H9 (cell line): Measurements from ENCODE around the gene SIPA1. TPM values are rescaled to one million over a fixed set of nuclear protein-coding genes. Genes with fewer than 3 reads are reported as not detected.

ENCODE experiments used
- DNase-seq: peaks from one replicate; pipeline ENCODE4 v3.0.0-alpha.2; 2017
- H2AFZ ChIP-seq: one replicate; pipeline ENCODE4 v1.6.1; 2013; ENCODE audit warnings: mild to moderate bottlenecking, low read length, control low read depth, moderate library complexity
- H2AK5ac ChIP-seq: 2 replicates; pipeline ENCODE4 v1.6.1; 2013; ENCODE audit warnings: low read length, control low read depth, mixed read lengths; ENCODE audit not compliant: insufficient read length
- H2BK120ac ChIP-seq: one replicate; pipeline ENCODE4 v1.6.1; 2013; ENCODE audit warnings: low read depth, mild to moderate bottlenecking, low read length, control low read depth, inconsistent platforms; ENCODE audit not compliant: poor library complexity, severe bottlenecking
- H2BK12ac ChIP-seq: 2 replicates; pipeline ENCODE4 v1.6.1; 2013; ENCODE audit warnings: low read length, control low read depth, mixed read lengths, low read depth; ENCODE audit not compliant: insufficient read length
- H2BK15ac ChIP-seq: 2 replicates; pipeline ENCODE4 v1.6.1; 2013; ENCODE audit warnings: low read depth, low read length, control low read depth
- H2BK20ac ChIP-seq: one replicate; pipeline ENCODE4 v1.6.1; 2013; ENCODE audit warnings: low read depth, mild to moderate bottlenecking, low read length, control low read depth, inconsistent platforms; ENCODE audit not compliant: poor library complexity, severe bottlenecking
- H2BK5ac ChIP-seq: 2 replicates; pipeline ENCODE4 v1.6.1; 2013; ENCODE audit warnings: low read length, control low read depth, mixed read lengths; ENCODE audit not compliant: insufficient read length
- H3K14ac ChIP-seq: 2 replicates; pipeline ENCODE4 v1.6.1; 2013; ENCODE audit warnings: low read length, control low read depth; ENCODE audit not compliant: insufficient read depth
- H3K18ac ChIP-seq: 2 replicates; pipeline ENCODE4 v1.6.1; 2013; ENCODE audit warnings: low read depth, mild to moderate bottlenecking, mixed read lengths, low read length, control low read depth; ENCODE audit not compliant: insufficient read length
- H3K23ac ChIP-seq: 2 replicates; pipeline ENCODE4 v1.6.1; 2013; ENCODE audit warnings: low read length, control low read depth, mixed read lengths, low read depth; ENCODE audit not compliant: insufficient read length
- H3K23me2 ChIP-seq: 2 replicates; pipeline ENCODE4 v1.6.1; 2013; ENCODE audit warnings: low read depth, mild to moderate bottlenecking, mixed read lengths, low read length, control low read depth; ENCODE audit not compliant: insufficient read length, poor library complexity, severe bottlenecking
- H3K27ac ChIP-seq: 2 replicates; pipeline ENCODE4 v1.5.1; 2013; ENCODE audit warnings: low read length, control low read depth, mixed read lengths, low read depth; ENCODE audit not compliant: insufficient read length
- H3K27me3 ChIP-seq: 2 replicates; pipeline ENCODE4 v1.6.1; 2013; ENCODE audit warnings: low read length, control low read depth, inconsistent platforms; ENCODE audit not compliant: insufficient read depth
- H3K4ac ChIP-seq: 2 replicates; pipeline ENCODE4 v1.6.1; 2013; ENCODE audit warnings: low read depth, mild to moderate bottlenecking, control low read depth, inconsistent platforms, low read length, moderate library complexity
- H3K4me1 ChIP-seq: 2 replicates; pipeline ENCODE4 v1.6.1; 2013; ENCODE audit warnings: low read length, control low read depth, inconsistent platforms; ENCODE audit not compliant: insufficient read depth
- H3K4me2 ChIP-seq: 2 replicates; pipeline ENCODE4 v1.6.1; 2013; ENCODE audit warnings: low read length, control low read depth, mixed read lengths; ENCODE audit not compliant: insufficient read length, insufficient read depth
- H3K56ac ChIP-seq: 2 replicates; pipeline ENCODE4 v1.6.1; 2013; ENCODE audit warnings: low read depth, mild to moderate bottlenecking, mixed read lengths, low read length, control low read depth; ENCODE audit not compliant: insufficient read length
- H3K79me1 ChIP-seq: 2 replicates; pipeline ENCODE4 v1.6.1; 2013; ENCODE audit warnings: low read depth, mild to moderate bottlenecking, moderate library complexity, low read length, control low read depth, inconsistent platforms; ENCODE audit not compliant: insufficient read depth, poor library complexity, severe bottlenecking
- H3K79me2 ChIP-seq: 2 replicates; pipeline ENCODE4 v1.6.1; 2013; ENCODE audit warnings: low read length, control low read depth, inconsistent platforms; ENCODE audit not compliant: insufficient read depth
- H3K9ac ChIP-seq: 2 replicates; pipeline ENCODE4 v1.6.1; 2013; ENCODE audit warnings: low read length, control low read depth, mixed read lengths; ENCODE audit not compliant: insufficient read length; ENCODE audit errors: extremely low read depth
- H3K9me3 ChIP-seq: one replicate; pipeline ENCODE4 v1.6.1; 2013; ENCODE audit warnings: low read depth, low read length, inconsistent platforms; ENCODE audit not compliant: control insufficient read depth
- H3T11ph ChIP-seq: one replicate; pipeline ENCODE4 v1.6.1; 2013; ENCODE audit warnings: mild to moderate bottlenecking, low read length, control low read depth, inconsistent platforms
- H4K20me1 ChIP-seq: one replicate; pipeline ENCODE4 v1.6.1; 2013; ENCODE audit not compliant: control insufficient read depth, insufficient read length, insufficient read depth
- H4K5ac ChIP-seq: 2 replicates; pipeline ENCODE4 v1.6.1; 2013; ENCODE audit warnings: low read depth, mild to moderate bottlenecking, mixed read lengths, low read length, control low read depth; ENCODE audit not compliant: insufficient read length
- H4K8ac ChIP-seq: replicated peaks from 2 replicates; pipeline ENCODE4 v1.6.1; 2013; ENCODE audit warnings: low read length, control low read depth, mixed read lengths, low read depth; ENCODE audit not compliant: insufficient read length
- H4K91ac ChIP-seq: 2 replicates; pipeline ENCODE4 v1.6.1; 2013; ENCODE audit warnings: low read depth, mild to moderate bottlenecking, moderate library complexity, mixed read lengths, low read length, control low read depth; ENCODE audit not compliant: insufficient read length
- H3K27ac Mint-ChIP-seq, 3 experiments: 2 replicates in 2 of 3; 3 replicates in 1 of 3; pipeline ENCODE4 v1.8.0; 2020 to 2021; ENCODE audit warnings: mixed read lengths in 3 of 3, mild to moderate bottlenecking in 1 of 3, moderate library complexity in 1 of 3
- H3K27me3 Mint-ChIP-seq: 2 replicates; pipeline ENCODE4 v1.8.0; 2021; ENCODE audit warnings: low read depth, mild to moderate bottlenecking, moderate library complexity, mixed read lengths
- H3K36me3 Mint-ChIP-seq, 3 experiments: 2 replicates in 2 of 3; 3 replicates in 1 of 3; pipeline ENCODE4 v1.8.0; 2020 to 2021; ENCODE audit warnings: low read depth in 3 of 3, mixed read lengths in 3 of 3; ENCODE audit not compliant: insufficient read depth in 1 of 3
- H3K4me1 Mint-ChIP-seq, 2 experiments: 2 replicates each; pipeline ENCODE4 v1.8.0; 2020; ENCODE audit warnings: mixed read lengths in 2 of 2
- H3K4me3 Mint-ChIP-seq, 2 experiments: 2 replicates in 1 of 2; 3 replicates in 1 of 2; pipeline ENCODE4 v1.8.0; 2020 to 2021; ENCODE audit warnings: mild to moderate bottlenecking in 2 of 2, mixed read lengths in 2 of 2, moderate library complexity in 1 of 2
- H3K9me3 Mint-ChIP-seq, 2 experiments: 2 replicates in 1 of 2; 3 replicates in 1 of 2; pipeline ENCODE4 v1.8.0; 2020; ENCODE audit warnings: mild to moderate bottlenecking in 2 of 2, mixed read lengths in 2 of 2, moderate library complexity in 1 of 2
- WGBS: extraction: QIAGEN DNeasy Blood & Tissue Kit; methylation state at CpG from one replicate; pipeline ENCODE4 v1.1.7; 2013; ENCODE audit warnings: missing lambda C conversion rate, low lambda C conversion rate, mixed read lengths; ENCODE audit not compliant: insufficient read length; ENCODE audit errors: extremely low coverage; 5-methylcytosine and 5-hydroxymethylcytosine counted together
- total RNA-seq: library from RNA; stranded (reverse); gene quantifications from 2 replicates; pipeline ENCODE4 v1.2.1, GENCODE V29; 2021
- TF ChIP-seq, protein P1 (sequence below): fragments of 200-600 bp; sonication (generic); conservative IDR thresholded peaks from 3 replicates; pipeline ENCODE4 v1.8.0; 2021; ENCODE audit warnings: antibody characterized with exemption, mild to moderate bottlenecking

SIPA1 gene
- total RNA-seq, 1 experiment from 2014 or later = 32.0 TPM

DNA sequence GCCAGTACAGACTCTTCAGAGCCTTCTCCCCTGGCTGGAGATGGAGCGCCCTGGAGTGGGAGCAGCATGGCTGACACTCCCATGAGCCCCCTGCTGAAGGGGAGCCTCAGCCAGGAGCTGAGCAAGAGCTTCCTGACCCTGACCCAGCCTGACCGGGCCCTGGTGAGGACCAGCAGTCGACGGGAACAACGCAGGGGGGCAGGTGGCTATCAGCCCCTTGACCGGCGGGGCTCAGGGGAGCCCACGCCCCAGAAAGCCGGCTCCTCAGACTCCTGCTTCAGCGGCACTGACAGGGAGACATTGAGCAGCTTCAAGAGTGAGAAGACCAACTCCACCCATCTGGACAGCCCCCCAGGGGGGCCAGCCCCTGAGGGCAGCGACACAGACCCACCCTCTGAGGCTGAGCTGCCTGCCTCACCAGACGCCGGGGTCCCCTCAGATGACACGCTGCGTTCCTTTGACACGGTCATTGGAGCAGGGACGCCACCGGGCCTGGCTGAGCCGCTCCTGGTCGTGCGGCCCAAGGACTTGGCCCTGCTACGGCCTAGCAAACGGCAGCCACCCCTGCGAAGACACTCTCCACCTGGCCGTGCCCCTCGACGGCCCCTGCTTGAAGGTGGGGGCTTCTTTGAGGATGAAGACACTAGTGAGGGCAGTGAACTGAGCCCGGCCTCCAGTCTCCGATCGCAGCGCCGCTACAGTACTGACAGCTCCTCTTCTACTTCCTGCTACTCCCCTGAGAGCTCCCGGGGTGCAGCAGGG lies 19.7 kb upstream of the SIPA1 start:
- H4K20me1 ChIP-seq = no peaks in the 10 kb centered on the region
- H3K4ac ChIP-seq = no peak overlapping the region
- H3K23me2 ChIP-seq = peaks cover 18% of the 10 kb centered on the region
- DNase-seq = no peak
- H3K27ac ChIP-seq = no peak overlapping the region
- Mint-ChIP-seq H3K27me3 (peaks cover 3% of the 10 kb centered on the region), H3K9me3 (no peaks in the 10 kb centered on the region), H3K4me3 (peak overlapping the region in 1 of 2 experiments; percentile 92; a peak in 1 of 5 replicates), H3K27ac (peak overlapping the region in 1 of 3 experiments; percentile 62; a peak in 1 of 7 replicates), H3K36me3 (peaks cover 18 to 52% (median 49%) of the 10 kb centered on the region in 3 experiments; a peak in 6 of 7 replicates), H3K4me1 (peaks cover 9 to 10% of the 10 kb centered on the region in 2 experiments)
- H4K8ac ChIP-seq = no peak overlapping the region
- no peak overlapping the region for H2BK15ac ChIP-seq
- no CpG with 5 or more reads among the region's 33 CpGs for WGBS
- no peak overlapping the region for H3K56ac ChIP-seq
- no peak overlapping the region for H2AFZ ChIP-seq
- H3K4me2 ChIP-seq = no peak overlapping the region
- no peak overlapping the region for H3K14ac ChIP-seq
- no peaks in the 10 kb centered on the region for H3K27me3 ChIP-seq
- no peak overlapping the region for H2BK120ac ChIP-seq
- peaks cover under 1% of the 10 kb centered on the region for H3K79me1 ChIP-seq
- H2BK5ac ChIP-seq = no peak overlapping the region
- no peak overlapping the region for H2BK12ac ChIP-seq
- no peak overlapping the region for H2BK20ac ChIP-seq
- H3K23ac ChIP-seq = no peak overlapping the region
- no peak overlapping the region for H3K9ac ChIP-seq
- H2AK5ac ChIP-seq = no peak overlapping the region
- no peaks in the 10 kb centered on the region for H3K9me3 ChIP-seq
- H4K5ac ChIP-seq = no peak overlapping the region
- no peaks in the 10 kb centered on the region; the same call in none of the 2 replicates for H3K4me1 ChIP-seq
- TF ChIP-seq, protein P1, sequence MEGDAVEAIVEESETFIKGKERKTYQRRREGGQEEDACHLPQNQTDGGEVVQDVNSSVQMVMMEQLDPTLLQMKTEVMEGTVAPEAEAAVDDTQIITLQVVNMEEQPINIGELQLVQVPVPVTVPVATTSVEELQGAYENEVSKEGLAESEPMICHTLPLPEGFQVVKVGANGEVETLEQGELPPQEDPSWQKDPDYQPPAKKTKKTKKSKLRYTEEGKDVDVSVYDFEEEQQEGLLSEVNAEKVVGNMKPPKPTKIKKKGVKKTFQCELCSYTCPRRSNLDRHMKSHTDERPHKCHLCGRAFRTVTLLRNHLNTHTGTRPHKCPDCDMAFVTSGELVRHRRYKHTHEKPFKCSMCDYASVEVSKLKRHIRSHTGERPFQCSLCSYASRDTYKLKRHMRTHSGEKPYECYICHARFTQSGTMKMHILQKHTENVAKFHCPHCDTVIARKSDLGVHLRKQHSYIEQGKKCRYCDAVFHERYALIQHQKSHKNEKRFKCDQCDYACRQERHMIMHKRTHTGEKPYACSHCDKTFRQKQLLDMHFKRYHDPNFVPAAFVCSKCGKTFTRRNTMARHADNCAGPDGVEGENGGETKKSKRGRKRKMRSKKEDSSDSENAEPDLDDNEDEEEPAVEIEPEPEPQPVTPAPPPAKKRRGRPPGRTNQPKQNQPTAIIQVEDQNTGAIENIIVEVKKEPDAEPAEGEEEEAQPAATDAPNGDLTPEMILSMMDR = no peak
- no peak overlapping the region for H4K91ac ChIP-seq
- peaks cover 7% of the 10 kb centered on the region; the same call in 1 of the 2 replicates for H3K79me2 ChIP-seq
- no peak overlapping the region for H3K18ac ChIP-seq
- H3T11ph ChIP-seq = no peak overlapping the region
